KBM-7 (cell line): ENCODE data around the gene MMP24OS.

Experiments
- DNase-seq: peaks from one replicate; pipeline ENCODE4 v3.0.0-alpha.2; 2015
- in situ Hi-C: fragments of 300-500 bp; cut with MboI; formaldehyde crosslinking; loops from 2 replicates; pipeline ENCODE4 v1.14.3; 2020; ENCODE audit warnings: low sequenced_read_pairs, low pct_unique_long_range_greater_than_20kb, mixed read lengths

MMP24OS gene

GRCh38 chr20:35293303-35294292, 15.7 kb upstream of the MMP24OS start:
- in situ Hi-C loops, result no loop called here
- no peak for DNase-seq

GRCh38 chr20:35292504-35293285, 14.8 kb upstream of the MMP24OS start:
- DNase-seq, result no peak
- in situ Hi-C loops, result no loop called here

- in situ Hi-C loops, result no loop called here
- DNase-seq, result no peak
Observed at GRCh38 chr20:35291654-35292503, 14.0 kb upstream of the MMP24OS start, which contains the start of gene FAM83C. Gene FAM83C (minus strand): TSS chr20:35292425. CDS start chr20:35292304, 121 bp downstream.

- in situ Hi-C loops, result no loop called here
- DNase-seq, result no peak
Observed at GRCh38 chr20:35290887-35291417, 13.0 kb upstream of the MMP24OS start.

- in situ Hi-C loops, result no loop called here
- DNase-seq, result no peak
Observed at GRCh38 chr20:35290186-35290886, 12.4 kb upstream of the MMP24OS start.

- in situ Hi-C loops, result no loop called here
- DNase-seq, result no peak
Observed at GRCh38 chr20:35288325-35289060, 10.6 kb upstream of the MMP24OS start.

GRCh38 chr20:35287509-35288324, 9.8 kb upstream of the MMP24OS start:
- in situ Hi-C loops, result no loop called here
- no peak for DNase-seq

- no peak for DNase-seq
- in situ Hi-C loops, result no loop called here
Observed at GRCh38 chr20:35286899-35287508, 9.1 kb upstream of the MMP24OS start.

- in situ Hi-C loops, result no loop called here
- DNase-seq, result no peak
Observed at GRCh38 chr20:35286077-35286898, 8.4 kb upstream of the MMP24OS start.

- DNase-seq, result no peak
Observed at GRCh38 chr20:35285806-35286076, 7.8 kb upstream of the MMP24OS start.

GRCh38 chr20:35284992-35285805, 7.3 kb upstream of the MMP24OS start:
- no peak for DNase-seq
- in situ Hi-C loops, result no loop called here

More at GRCh38 chr20:35285806-35286076, 7.8 kb upstream of the MMP24OS start:
- in situ Hi-C loops, result no loop called here

GRCh38 chr20:35284267-35284991, 6.5 kb upstream of the MMP24OS start, which contains the start of gene EIF6:
Gene EIF6 (minus strand): TSS chr20:35284772. CDS start chr20:35284487, 285 bp downstream.
- in situ Hi-C loops, result no loop called here
- DNase-seq, result peak; percentile 87

GRCh38 chr20:35283441-35284266, 5.7 kb upstream of the MMP24OS start:
- DNase-seq, result peak; percentile 27
- in situ Hi-C loops, result no loop called here
